Loucy (cell line): ENCODE data around the gene PEMT.

Source experiments
- EZH2phosphoT487 ChIP-seq: fragments of 200-600 bp; IDR thresholded peaks from 2 replicates; pipeline ENCODE4 v1.6.1; 2018; ENCODE audit warnings: antibody characterized with exemption, mild to moderate bottlenecking, moderate library complexity, borderline replicate concordance
- TF ChIP-seq, protein P1 (sequence below): fragments of 200-600 bp; sonication (generic); conservative IDR thresholded peaks from 2 replicates; pipeline ENCODE4 v1.5.1; 2014; ENCODE audit warnings: mild to moderate bottlenecking, antibody characterized with exemption, low read length

DNA sequence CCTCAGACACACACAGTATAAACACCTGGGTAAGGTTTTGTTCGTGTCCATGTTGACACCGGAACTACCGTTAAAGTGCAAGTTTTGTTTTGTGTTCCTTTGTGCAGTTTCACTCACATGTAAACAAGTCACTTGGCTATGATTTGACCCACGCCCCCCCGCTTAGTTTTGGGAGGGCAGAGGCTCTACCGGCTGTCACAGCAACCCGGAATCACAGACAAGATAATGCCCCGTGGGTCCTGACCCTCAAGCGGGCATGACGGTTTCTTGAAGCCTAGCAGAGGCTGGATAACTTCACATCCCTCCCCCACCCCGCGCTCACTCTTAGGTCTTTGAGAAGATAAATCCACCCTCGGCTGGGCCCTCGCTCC lies 97.0 kb downstream of the PEMT start:
- TF ChIP-seq, protein P1, sequence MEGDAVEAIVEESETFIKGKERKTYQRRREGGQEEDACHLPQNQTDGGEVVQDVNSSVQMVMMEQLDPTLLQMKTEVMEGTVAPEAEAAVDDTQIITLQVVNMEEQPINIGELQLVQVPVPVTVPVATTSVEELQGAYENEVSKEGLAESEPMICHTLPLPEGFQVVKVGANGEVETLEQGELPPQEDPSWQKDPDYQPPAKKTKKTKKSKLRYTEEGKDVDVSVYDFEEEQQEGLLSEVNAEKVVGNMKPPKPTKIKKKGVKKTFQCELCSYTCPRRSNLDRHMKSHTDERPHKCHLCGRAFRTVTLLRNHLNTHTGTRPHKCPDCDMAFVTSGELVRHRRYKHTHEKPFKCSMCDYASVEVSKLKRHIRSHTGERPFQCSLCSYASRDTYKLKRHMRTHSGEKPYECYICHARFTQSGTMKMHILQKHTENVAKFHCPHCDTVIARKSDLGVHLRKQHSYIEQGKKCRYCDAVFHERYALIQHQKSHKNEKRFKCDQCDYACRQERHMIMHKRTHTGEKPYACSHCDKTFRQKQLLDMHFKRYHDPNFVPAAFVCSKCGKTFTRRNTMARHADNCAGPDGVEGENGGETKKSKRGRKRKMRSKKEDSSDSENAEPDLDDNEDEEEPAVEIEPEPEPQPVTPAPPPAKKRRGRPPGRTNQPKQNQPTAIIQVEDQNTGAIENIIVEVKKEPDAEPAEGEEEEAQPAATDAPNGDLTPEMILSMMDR: no peak
- no peak for TF ChIP-seq EZH2phosphoT487
